OCI-LY1 (cell line): ENCODE results near the gene RASSF8.

Source experiments
- H2AFZ ChIP-seq: fragments of 200-600 bp; sonication (generic), shearing (Covaris generic); 2 replicates; pipeline ENCODE4 v1.6.0; 2014; ENCODE audit warnings: antibody characterized with exemption, mild to moderate bottlenecking, low read length
- H3F3A ChIP-seq: fragments of 200-600 bp; sonication (generic), shearing (Covaris generic); 2 replicates; pipeline ENCODE4 v1.6.0; 2014; ENCODE audit warnings: mild to moderate bottlenecking, antibody characterized with exemption, low read length, moderate library complexity; ENCODE audit not compliant: insufficient read depth
- H3K27ac ChIP-seq: fragments of 200-600 bp; sonication (generic); 2 replicates; pipeline ENCODE4 v1.5.1; 2014; ENCODE audit warnings: low read length, mixed run types, mild to moderate bottlenecking, low read depth; ENCODE audit not compliant: poor library complexity, severe bottlenecking
- H3K27me3 ChIP-seq: fragments of 200-600 bp; sonication (generic); 2 replicates; pipeline ENCODE4 v1.6.0; 2014; ENCODE audit warnings: antibody characterized with exemption, mild to moderate bottlenecking, low read length, moderate library complexity; ENCODE audit not compliant: insufficient read depth
- H3K36me3 ChIP-seq: fragments of 200-600 bp; sonication (generic); 2 replicates; pipeline ENCODE4 v1.6.1; 2014; ENCODE audit warnings: mild to moderate bottlenecking, antibody characterized with exemption, low read length, moderate library complexity, mixed read lengths; ENCODE audit not compliant: insufficient read depth
- H3K4me1 ChIP-seq: fragments of 200-600 bp; sonication (generic); 2 replicates; pipeline ENCODE4 v1.5.1; 2014; ENCODE audit warnings: mild to moderate bottlenecking, low read length, moderate library complexity; ENCODE audit not compliant: insufficient read depth, severe bottlenecking
- H3K4me2 ChIP-seq: fragments of 200-600 bp; sonication (generic), shearing (Covaris generic); 2 replicates; pipeline ENCODE4 v1.6.1; 2014; ENCODE audit warnings: low read length
- H3K4me3 ChIP-seq: fragments of 200-600 bp; sonication (generic); 2 replicates; pipeline ENCODE4 v1.5.1; 2014; ENCODE audit warnings: low read length, low read depth, mild to moderate bottlenecking, mixed read lengths; ENCODE audit not compliant: poor library complexity, severe bottlenecking
- H3K79me2 ChIP-seq: fragments of 200-600 bp; shearing (Covaris generic); 2 replicates; pipeline ENCODE4 v1.6.1; 2016; ENCODE audit warnings: mixed run types, low read length, mixed read lengths; ENCODE audit not compliant: insufficient read depth
- H3K9ac ChIP-seq: fragments of 200-600 bp; sonication (generic), shearing (Covaris generic); 2 replicates; pipeline ENCODE4 v1.6.1; 2014; ENCODE audit warnings: mild to moderate bottlenecking, low read length, mixed read lengths
- H3K9me2 ChIP-seq: fragments of 200-600 bp; sonication (generic), shearing (Covaris generic); 2 replicates; pipeline ENCODE4 v1.6.1; 2014; ENCODE audit warnings: low read depth, mild to moderate bottlenecking, low read length, mixed read lengths
- H3K9me3 ChIP-seq: fragments of 200-600 bp; shearing (Covaris generic); 2 replicates; pipeline ENCODE4 v1.6.1; 2014; ENCODE audit warnings: low read length, mixed read lengths
- H4K20me1 ChIP-seq: fragments of 200-600 bp; sonication (generic), shearing (Covaris generic); 2 replicates; pipeline ENCODE4 v1.6.0; 2016; ENCODE audit warnings: mild to moderate bottlenecking, low read length; ENCODE audit not compliant: insufficient read depth
- CTCF ChIP-seq: fragments of 200-600 bp; sonication (generic), shearing (Covaris generic); IDR thresholded peaks from 2 replicates; pipeline ENCODE4 v1.5.1; 2017; ENCODE audit warnings: mild to moderate bottlenecking, antibody characterized with exemption, low read length, moderate library complexity, mixed read lengths
- EZH2 ChIP-seq: fragments of 200-600 bp; sonication (generic), shearing (Covaris generic); IDR thresholded peaks from 2 replicates; pipeline ENCODE4 v1.8.0; 2017; ENCODE audit warnings: borderline replicate concordance, mixed run types, mild to moderate bottlenecking, antibody characterized with exemption, low read length, moderate library complexity, mixed read lengths

Gene RASSF8

DNA sequence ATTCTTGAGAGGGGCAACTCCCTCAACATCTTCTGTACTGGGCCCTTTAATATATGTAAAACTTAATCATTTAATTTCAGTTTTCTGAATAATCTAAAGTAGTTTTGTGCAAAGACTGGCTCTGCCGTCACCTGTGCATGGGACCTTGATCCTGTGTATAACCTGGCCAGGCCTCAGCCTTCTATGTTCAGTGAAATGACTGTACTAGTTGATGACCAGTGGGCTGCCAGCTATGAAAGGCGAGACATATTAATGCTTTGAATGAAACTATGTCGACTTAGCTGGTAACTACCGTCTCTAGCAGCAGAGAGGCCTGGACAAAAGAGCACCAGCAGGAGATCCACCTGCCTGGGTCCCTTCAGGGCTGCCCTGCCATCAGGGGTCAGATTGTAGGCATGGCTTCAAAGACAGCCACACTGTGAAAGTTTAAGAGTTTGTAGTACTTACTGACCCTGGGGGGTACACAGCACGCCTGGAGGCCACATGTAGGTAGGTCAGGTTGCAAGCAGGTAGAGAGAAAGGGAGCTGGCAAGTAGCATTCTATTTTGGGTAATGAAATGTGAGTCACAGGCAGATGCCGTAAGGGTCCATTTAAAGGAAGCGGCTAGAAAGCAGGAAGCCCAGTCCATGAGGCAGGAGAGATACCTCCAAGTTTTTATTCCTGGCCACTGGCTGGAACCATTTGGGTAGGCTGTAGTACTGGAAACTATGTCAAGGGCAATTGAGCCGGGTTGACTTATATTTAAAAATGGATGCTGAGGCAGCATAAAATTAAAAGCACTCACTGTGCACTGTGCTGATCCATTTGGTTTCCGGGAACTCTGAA, 89.1 kb downstream of the RASSF8 start:
- Histone ChIP-seq H3F3A (no peaks in the 10 kb centered on the region), H3K4me3 (no peak overlapping the region), H4K20me1 (no peaks in the 10 kb centered on the region), H3K9me3 (no peaks in the 10 kb centered on the region), H3K9me2 (no peaks in the 10 kb centered on the region), H3K27me3 (no peaks in the 10 kb centered on the region), H2AFZ (no peak overlapping the region), H3K4me2 (no peak overlapping the region), H3K4me1 (no peaks in the 10 kb centered on the region), H3K9ac (no peak overlapping the region), H3K36me3 (no peaks in the 10 kb centered on the region), H3K27ac (no peak overlapping the region), H3K79me2 (no peaks in the 10 kb centered on the region)
- TF ChIP-seq EZH2 (no peak), CTCF (no peak)

GRCh38 chr12:26052652-26053051, 94.2 kb downstream of the RASSF8 start:
- Histone ChIP-seq H3F3A (no peaks in the 10 kb centered on the region), H3K79me2 (no peaks in the 10 kb centered on the region), H4K20me1 (no peaks in the 10 kb centered on the region), H3K4me3 (no peak overlapping the region), H3K4me2 (no peak overlapping the region), H3K9ac (no peak overlapping the region), H3K4me1 (no peaks in the 10 kb centered on the region), H3K27ac (no peak overlapping the region), H3K36me3 (no peaks in the 10 kb centered on the region), H3K27me3 (no peaks in the 10 kb centered on the region), H3K9me3 (no peaks in the 10 kb centered on the region), H3K9me2 (no peaks in the 10 kb centered on the region), H2AFZ (no peak overlapping the region)
- TF ChIP-seq EZH2 (no peak), CTCF (no peak)

DNA sequence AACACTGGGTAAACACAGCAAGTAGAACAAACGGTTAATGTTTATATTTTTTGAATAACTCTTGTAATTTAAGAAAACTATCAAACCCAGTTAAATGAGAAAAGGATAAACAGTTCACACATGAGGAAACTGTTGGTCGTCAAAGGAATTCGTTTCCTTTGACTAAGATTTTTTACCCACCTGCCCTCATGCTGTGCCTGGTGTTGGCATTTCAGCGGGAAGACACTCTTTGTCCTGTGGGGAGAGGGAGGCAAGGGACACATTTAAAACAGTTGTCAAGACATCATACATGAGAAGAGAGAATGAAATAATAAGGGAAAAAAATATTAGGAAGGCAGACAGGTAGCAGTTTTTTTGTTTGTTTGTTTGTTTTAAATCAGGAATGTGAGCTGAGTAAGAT, 95.9 kb downstream of the RASSF8 start:
- TF ChIP-seq EZH2 (no peak), CTCF (no peak)
- Histone ChIP-seq H3K9ac (no peak overlapping the region), H3K36me3 (no peaks in the 10 kb centered on the region), H3K79me2 (no peaks in the 10 kb centered on the region), H3K9me2 (no peaks in the 10 kb centered on the region), H3K27ac (no peak overlapping the region), H3K4me1 (no peaks in the 10 kb centered on the region), H3K9me3 (no peaks in the 10 kb centered on the region), H2AFZ (no peak overlapping the region), H3K27me3 (no peaks in the 10 kb centered on the region), H4K20me1 (no peaks in the 10 kb centered on the region), H3F3A (no peaks in the 10 kb centered on the region), H3K4me3 (no peak overlapping the region), H3K4me2 (no peak overlapping the region)
